ENCODE results near the gene ATP8B1. TPM values are rescaled to one million over a fixed set of nuclear protein-coding genes. Genes with fewer than 3 reads are reported as not detected.

The ATP8B1 gene
- total and polyA plus RNA-seq, 2 experiments from 2014 or later = 7.9 to 38.4 TPM

DNA sequence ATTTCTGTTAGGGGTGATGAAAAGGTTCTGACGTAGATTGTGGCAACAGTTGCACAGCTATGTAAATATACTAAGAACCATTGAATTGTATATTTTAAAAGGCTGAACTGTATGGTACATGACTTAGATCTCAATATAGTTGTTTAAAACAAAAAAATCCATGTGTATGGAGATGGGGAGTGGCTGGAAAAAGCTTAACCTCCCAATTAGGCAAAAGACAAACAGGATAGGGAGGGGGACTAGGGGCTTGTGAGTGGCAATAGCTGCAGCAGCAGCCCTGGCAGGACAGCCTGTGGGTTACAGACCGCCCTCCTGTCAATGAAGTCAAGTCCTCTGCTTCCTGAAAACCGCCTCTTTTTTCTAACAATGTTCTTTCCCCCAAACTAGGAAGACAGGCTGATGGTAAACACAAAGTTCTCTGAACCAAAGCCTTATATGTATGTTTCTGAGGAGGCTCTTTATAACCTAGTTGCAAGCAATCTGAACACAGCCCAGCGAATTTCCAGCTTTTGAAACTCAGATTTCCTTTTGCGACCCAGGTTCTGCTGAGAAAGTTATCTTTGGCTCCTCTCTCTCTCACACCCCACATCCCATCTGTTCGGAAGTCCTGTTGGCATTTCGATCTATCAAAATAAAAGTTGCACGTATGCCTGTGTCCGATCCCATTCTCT is 10.3 kb downstream of the ATP8B1 start:
- no peak for DNase-seq (ENCODE audit: low spot score)
- no peaks in the 10 kb centered on the region for H3K36me3 ChIP-seq (replicated peaks; ENCODE audit: insufficient read depth, low read depth)
- peaks cover 41% of the 10 kb centered on the region for H3K4me1 ChIP-seq (ENCODE audit: insufficient read depth)
- no peaks in the 10 kb centered on the region for H3K9me2 ChIP-seq (replicated peaks; ENCODE audit: insufficient read depth)
- no peak overlapping the region for H3K4me2 ChIP-seq
- H3K27me3 ChIP-seq = no peaks in the 10 kb centered on the region
- no peak overlapping the region for H3K27ac ChIP-seq
- H3K4me3 ChIP-seq = no peak overlapping the region
- no peak overlapping the region for H2AFZ ChIP-seq
- H3K9me3 ChIP-seq (ENCODE audit: low read depth) = no peaks in the 10 kb centered on the region
- 76% methylated on average over 9 of the region's 9 CpGs for WGBS (ENCODE audit: low lambda C conversion rate, missing lambda C conversion rate)
- TF ChIP-seq, protein P1, sequence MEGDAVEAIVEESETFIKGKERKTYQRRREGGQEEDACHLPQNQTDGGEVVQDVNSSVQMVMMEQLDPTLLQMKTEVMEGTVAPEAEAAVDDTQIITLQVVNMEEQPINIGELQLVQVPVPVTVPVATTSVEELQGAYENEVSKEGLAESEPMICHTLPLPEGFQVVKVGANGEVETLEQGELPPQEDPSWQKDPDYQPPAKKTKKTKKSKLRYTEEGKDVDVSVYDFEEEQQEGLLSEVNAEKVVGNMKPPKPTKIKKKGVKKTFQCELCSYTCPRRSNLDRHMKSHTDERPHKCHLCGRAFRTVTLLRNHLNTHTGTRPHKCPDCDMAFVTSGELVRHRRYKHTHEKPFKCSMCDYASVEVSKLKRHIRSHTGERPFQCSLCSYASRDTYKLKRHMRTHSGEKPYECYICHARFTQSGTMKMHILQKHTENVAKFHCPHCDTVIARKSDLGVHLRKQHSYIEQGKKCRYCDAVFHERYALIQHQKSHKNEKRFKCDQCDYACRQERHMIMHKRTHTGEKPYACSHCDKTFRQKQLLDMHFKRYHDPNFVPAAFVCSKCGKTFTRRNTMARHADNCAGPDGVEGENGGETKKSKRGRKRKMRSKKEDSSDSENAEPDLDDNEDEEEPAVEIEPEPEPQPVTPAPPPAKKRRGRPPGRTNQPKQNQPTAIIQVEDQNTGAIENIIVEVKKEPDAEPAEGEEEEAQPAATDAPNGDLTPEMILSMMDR (IDR thresholded peaks at IDR 0.05; ENCODE audit: poor library complexity) = no peak
- no peak for TF ChIP-seq EZH2phosphoT487 (IDR thresholded peaks at IDR 0.05; ENCODE audit: low read depth, severe bottlenecking, unreplicated experiment)
- no peak for TF ChIP-seq EZH2 (IDR thresholded peaks at IDR 0.05; ENCODE audit: borderline replicate concordance)
- no peaks in the 10 kb centered on the region for H4K20me1 ChIP-seq (ENCODE audit: insufficient read depth, poor library complexity, severe bottlenecking)
- peaks cover 75% of the 10 kb centered on the region for H3K79me2 ChIP-seq

DNA sequence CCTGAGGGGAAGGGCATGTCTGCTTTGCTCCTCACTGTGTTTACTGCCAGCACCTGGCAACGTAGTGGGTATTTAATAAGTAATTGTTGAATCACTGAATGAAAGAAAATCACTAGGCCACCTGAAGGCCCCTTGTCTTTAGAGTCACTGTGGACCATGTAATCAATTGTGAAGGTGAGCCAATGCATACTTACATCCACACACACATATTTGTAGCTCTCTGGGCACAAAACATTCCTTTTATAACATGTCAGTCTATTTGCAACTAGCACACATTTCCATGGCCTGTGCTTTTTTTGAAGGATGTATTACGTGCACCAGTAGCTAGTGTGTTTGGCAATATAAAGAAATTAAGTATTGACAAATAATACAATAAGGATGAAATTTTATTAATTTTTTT is 11.2 kb downstream of the ATP8B1 start:
- Histone ChIP-seq H2AFZ (no peak overlapping the region), H3K79me2 (peaks cover 83% of the 10 kb centered on the region), H3K4me1 (ENCODE audit: insufficient read depth) (peaks cover 35% of the 10 kb centered on the region), H3K27me3 (no peaks in the 10 kb centered on the region), H3K9me2 (replicated peaks; ENCODE audit: insufficient read depth) (no peaks in the 10 kb centered on the region), H4K20me1 (ENCODE audit: insufficient read depth, poor library complexity, severe bottlenecking) (no peaks in the 10 kb centered on the region), H3K9me3 (ENCODE audit: low read depth) (no peaks in the 10 kb centered on the region), H3K27ac (no peak overlapping the region), H3K4me2 (no peak overlapping the region), H3K36me3 (replicated peaks; ENCODE audit: insufficient read depth, low read depth) (no peaks in the 10 kb centered on the region), H3K4me3 (no peak overlapping the region)
- no peak for TF ChIP-seq EZH2 (IDR thresholded peaks at IDR 0.05; ENCODE audit: borderline replicate concordance)
- TF ChIP-seq, protein P1 (IDR thresholded peaks at IDR 0.05; ENCODE audit: poor library complexity) = no peak
- no peak for TF ChIP-seq EZH2phosphoT487 (IDR thresholded peaks at IDR 0.05; ENCODE audit: low read depth, severe bottlenecking, unreplicated experiment)
- 78% methylated on average over 2 of the region's 2 CpGs for whole genome bisulfite sequencing (ENCODE audit: low lambda C conversion rate, missing lambda C conversion rate)
- DNase-seq (ENCODE audit: low spot score) = no peak

DNA sequence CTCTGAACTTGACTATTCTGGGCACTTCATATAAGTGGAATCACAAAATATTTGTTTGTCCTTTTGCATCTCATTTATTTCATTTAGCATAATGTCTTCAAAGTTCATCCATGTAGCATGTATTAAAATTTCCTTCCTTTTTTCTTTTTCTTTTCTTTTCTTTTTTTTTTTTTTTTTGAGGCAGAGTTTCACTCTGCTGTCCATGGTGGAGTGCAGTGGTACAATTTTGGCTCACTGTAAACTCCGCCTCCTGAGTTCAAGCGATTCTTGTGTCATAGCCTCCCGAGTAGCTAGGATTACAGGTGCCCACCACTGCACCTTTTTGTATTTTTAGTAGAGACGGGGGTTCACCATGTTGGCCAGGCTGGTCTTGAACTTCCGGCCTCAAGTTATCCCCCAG is 11.9 kb downstream of the ATP8B1 start:
- no peaks in the 10 kb centered on the region for H3K27me3 ChIP-seq
- DNase-seq (ENCODE audit: low spot score) = no peak
- H3K4me2 ChIP-seq = no peak overlapping the region
- no peak overlapping the region for H3K4me3 ChIP-seq
- no peaks in the 10 kb centered on the region for H4K20me1 ChIP-seq (ENCODE audit: insufficient read depth, poor library complexity, severe bottlenecking)
- no peaks in the 10 kb centered on the region for H3K9me3 ChIP-seq (ENCODE audit: low read depth)
- peaks cover 28% of the 10 kb centered on the region for H3K4me1 ChIP-seq (ENCODE audit: insufficient read depth)
- H3K27ac ChIP-seq = no peak overlapping the region
- TF ChIP-seq EZH2phosphoT487 (IDR thresholded peaks at IDR 0.05; ENCODE audit: low read depth, severe bottlenecking, unreplicated experiment) (no peak), EZH2 (IDR thresholded peaks at IDR 0.05; ENCODE audit: borderline replicate concordance) (no peak)
- TF ChIP-seq, protein P1 (IDR thresholded peaks at IDR 0.05; ENCODE audit: poor library complexity) = no peak
- H2AFZ ChIP-seq = no peak overlapping the region
- H3K79me2 ChIP-seq = peaks cover 86% of the 10 kb centered on the region
- WGBS (ENCODE audit: low lambda C conversion rate, missing lambda C conversion rate) = 93% methylated on average over 5 of the region's 5 CpGs
- no peaks in the 10 kb centered on the region for H3K9me2 ChIP-seq (replicated peaks; ENCODE audit: insufficient read depth)
- H3K36me3 ChIP-seq (replicated peaks; ENCODE audit: insufficient read depth, low read depth) = no peaks in the 10 kb centered on the region

All from hepatocyte (in vitro differentiated cells).